OCI-LY1 (cell line): ENCODE measurements around the gene PRSS1.
"Not testable (repeated sequence)": the region's sequence is repeated elsewhere in the genome, so short reads cannot be mapped to it uniquely, and the experiment has no call there.

Experiments
- EZH2 ChIP-seq: fragments of 200-600 bp; sonication (generic), shearing (Covaris generic); IDR thresholded peaks from 2 replicates; pipeline ENCODE4 v1.8.0; 2017; ENCODE audit warnings: borderline replicate concordance, mixed run types, mild to moderate bottlenecking, antibody characterized with exemption, low read length, moderate library complexity, mixed read lengths
- TF ChIP-seq, protein P1 (sequence below): fragments of 200-600 bp; sonication (generic), shearing (Covaris generic); IDR thresholded peaks from 2 replicates; pipeline ENCODE4 v1.5.1; 2017; ENCODE audit warnings: mild to moderate bottlenecking, antibody characterized with exemption, low read length, moderate library complexity, mixed read lengths

DNA sequence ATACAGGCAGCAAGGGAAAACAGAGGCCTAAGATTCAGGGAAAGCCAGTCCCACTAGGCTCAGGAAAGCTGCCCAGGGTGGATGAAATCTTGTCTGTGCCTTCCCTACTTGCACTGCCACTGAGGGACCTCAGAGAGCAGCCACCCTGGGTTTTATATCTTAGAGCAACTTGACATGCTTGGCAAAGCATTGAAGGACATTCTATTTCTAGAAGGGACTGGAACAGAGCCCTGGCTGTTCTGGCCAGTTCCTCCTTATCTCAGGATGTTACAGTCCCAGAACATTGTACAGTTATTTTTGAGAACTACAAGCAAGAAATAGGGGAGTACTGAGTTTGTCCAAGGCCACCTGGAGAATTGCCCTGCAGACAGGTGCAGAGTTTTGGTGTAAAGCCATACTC, 7.3 kb upstream of the PRSS1 start:
- TF ChIP-seq, protein P1, sequence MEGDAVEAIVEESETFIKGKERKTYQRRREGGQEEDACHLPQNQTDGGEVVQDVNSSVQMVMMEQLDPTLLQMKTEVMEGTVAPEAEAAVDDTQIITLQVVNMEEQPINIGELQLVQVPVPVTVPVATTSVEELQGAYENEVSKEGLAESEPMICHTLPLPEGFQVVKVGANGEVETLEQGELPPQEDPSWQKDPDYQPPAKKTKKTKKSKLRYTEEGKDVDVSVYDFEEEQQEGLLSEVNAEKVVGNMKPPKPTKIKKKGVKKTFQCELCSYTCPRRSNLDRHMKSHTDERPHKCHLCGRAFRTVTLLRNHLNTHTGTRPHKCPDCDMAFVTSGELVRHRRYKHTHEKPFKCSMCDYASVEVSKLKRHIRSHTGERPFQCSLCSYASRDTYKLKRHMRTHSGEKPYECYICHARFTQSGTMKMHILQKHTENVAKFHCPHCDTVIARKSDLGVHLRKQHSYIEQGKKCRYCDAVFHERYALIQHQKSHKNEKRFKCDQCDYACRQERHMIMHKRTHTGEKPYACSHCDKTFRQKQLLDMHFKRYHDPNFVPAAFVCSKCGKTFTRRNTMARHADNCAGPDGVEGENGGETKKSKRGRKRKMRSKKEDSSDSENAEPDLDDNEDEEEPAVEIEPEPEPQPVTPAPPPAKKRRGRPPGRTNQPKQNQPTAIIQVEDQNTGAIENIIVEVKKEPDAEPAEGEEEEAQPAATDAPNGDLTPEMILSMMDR = not testable (repeated sequence)
- not testable (repeated sequence) for TF ChIP-seq EZH2
